Hepatocyte (in vitro differentiated cells): Measurements from ENCODE around the gene C22orf39. TPM values are rescaled to one million over a fixed set of nuclear protein-coding genes. Genes with fewer than 3 reads are reported as not detected.

Experiments
- DNase-seq: peaks from one replicate; pipeline ENCODE4 v3.0.0-alpha.2; 2016; ENCODE audit warnings: low spot score
- H2AFZ ChIP-seq: fragments of 200-600 bp; sonication (generic); 2 replicates; pipeline ENCODE4 v1.6.0; 2016; ENCODE audit warnings: antibody characterized with exemption, mild to moderate bottlenecking
- H3K27ac ChIP-seq: fragments of 200-600 bp; sonication (generic); 2 replicates; pipeline ENCODE4 v1.5.1; 2016; ENCODE audit warnings: mild to moderate bottlenecking
- H3K27me3 ChIP-seq: fragments of 200-600 bp; sonication (generic); 2 replicates; pipeline ENCODE4 v1.6.1; 2016
- H3K36me3 ChIP-seq: fragments of 200-600 bp; sonication (generic); replicated peaks from 2 replicates; pipeline ENCODE4 v1.5.1; 2016; ENCODE audit warnings: low read depth; ENCODE audit not compliant: insufficient read depth
- H3K4me1 ChIP-seq: fragments of 200-600 bp; sonication (generic); 2 replicates; pipeline ENCODE4 v1.5.1; 2016; ENCODE audit warnings: mild to moderate bottlenecking, moderate library complexity; ENCODE audit not compliant: insufficient read depth
- H3K4me2 ChIP-seq: fragments of 200-600 bp; sonication (generic); 2 replicates; pipeline ENCODE4 v1.6.0; 2016
- H3K4me3 ChIP-seq: fragments of 200-600 bp; sonication (generic); 2 replicates; pipeline ENCODE4 v1.5.1; 2016; ENCODE audit warnings: mild to moderate bottlenecking
- H3K79me2 ChIP-seq: fragments of 200-600 bp; sonication (generic); 2 replicates; pipeline ENCODE4 v1.6.0; 2017; ENCODE audit warnings: mild to moderate bottlenecking
- H3K9me2 ChIP-seq: fragments of 200-600 bp; sonication (generic); replicated peaks from 2 replicates; pipeline ENCODE4 v1.6.0; 2017; ENCODE audit warnings: mild to moderate bottlenecking; ENCODE audit not compliant: insufficient read depth
- H3K9me3 ChIP-seq: fragments of 200-600 bp; sonication (generic); 2 replicates; pipeline ENCODE4 v1.5.1; 2016; ENCODE audit warnings: low read depth, mild to moderate bottlenecking
- H4K20me1 ChIP-seq: fragments of 200-600 bp; sonication (generic); 2 replicates; pipeline ENCODE4 v1.6.0; 2016; ENCODE audit warnings: mild to moderate bottlenecking; ENCODE audit not compliant: insufficient read depth, poor library complexity, severe bottlenecking
- EZH2 ChIP-seq: fragments of 200-600 bp; sonication (generic); IDR thresholded peaks from 2 replicates; pipeline ENCODE4 v1.6.1; 2016; ENCODE audit warnings: antibody characterized with exemption, mild to moderate bottlenecking, borderline replicate concordance
- EZH2phosphoT487 ChIP-seq: fragments of 200-600 bp; sonication (generic); IDR thresholded peaks from one replicate; pipeline ENCODE4 v1.6.1; 2018; ENCODE audit warnings: antibody characterized with exemption, mild to moderate bottlenecking, low read depth, moderate library complexity; ENCODE audit not compliant: unreplicated experiment, severe bottlenecking
- WGBS: methylation state at CpG from one replicate; pipeline ENCODE4 v1.1.6; 2016; ENCODE audit warnings: low lambda C conversion rate; ENCODE audit errors: missing lambda C conversion rate; 5-methylcytosine and 5-hydroxymethylcytosine counted together
- polyA plus RNA-seq: library from polyadenylated mRNA; unstranded; fragments of >200 nt; fragmentation: Nextera tagmentation; extraction: Ambion mirVana; gene quantifications from 2 replicates; pipeline ENCODE4 v1.2.1, GENCODE V29; 2016
- total RNA-seq: library from RNA; depleted of rRNA; stranded (reverse); fragments of >200 nt; gene quantifications from 2 replicates; pipeline ENCODE4 v1.2.3, GENCODE V29; 2014
- TF ChIP-seq, protein P1 (sequence below): fragments of 200-600 bp; sonication (generic); IDR thresholded peaks from 2 replicates; pipeline ENCODE4 v1.5.1; 2016; ENCODE audit warnings: antibody characterized with exemption, mild to moderate bottlenecking; ENCODE audit not compliant: poor library complexity

Gene C22orf39
- total and polyA plus RNA-seq, 2 experiments from 2014 or later, result 29.5 to 32.4 TPM

DNA sequence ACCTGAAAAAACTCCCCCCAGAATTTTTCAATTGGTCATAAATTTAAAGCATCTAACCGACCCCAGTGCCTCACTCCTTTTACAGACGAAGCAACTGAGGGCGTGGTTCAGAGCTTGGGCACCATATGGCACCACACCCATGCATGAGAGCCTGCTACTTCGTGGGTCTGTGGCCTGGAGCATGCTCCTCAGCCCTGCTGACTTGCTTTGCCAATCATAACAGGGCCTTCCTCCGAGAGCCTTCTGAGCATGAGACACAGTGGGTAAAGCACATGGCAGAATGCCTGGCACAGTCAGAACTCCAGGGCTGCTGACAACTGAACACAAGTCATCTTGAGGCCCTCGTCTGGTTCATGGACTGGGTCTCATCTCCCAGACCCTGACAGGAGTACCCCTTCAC is 49.3 kb downstream of the C22orf39 start:
- Histone ChIP-seq H3K36me3 (no peaks in the 10 kb centered on the region), H3K27ac (no peak overlapping the region)
- no peak for DNase-seq

DNA sequence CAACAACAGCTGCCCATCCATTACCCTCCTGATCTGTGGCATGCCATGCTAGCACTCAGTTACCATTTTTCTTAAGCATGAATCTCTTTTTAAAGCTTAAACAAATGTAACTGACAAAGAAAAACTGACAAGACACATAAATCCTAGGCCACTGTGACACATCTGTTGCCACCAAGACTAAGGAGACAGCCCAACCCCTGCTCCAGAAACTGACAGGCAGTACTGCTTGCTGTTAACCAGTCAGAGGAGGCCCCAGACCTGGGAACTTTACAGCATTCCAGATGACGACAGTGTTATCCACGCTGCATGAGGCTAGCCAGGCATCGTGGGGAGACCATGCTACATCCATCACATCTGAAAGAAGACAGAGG is 49.8 kb downstream of the C22orf39 start:
- H2AFZ ChIP-seq, result no peak overlapping the region
- H3K36me3 ChIP-seq, result no peaks in the 10 kb centered on the region
- TF ChIP-seq EZH2, result no peak
- no peak for TF ChIP-seq EZH2phosphoT487
- TF ChIP-seq, protein P1, sequence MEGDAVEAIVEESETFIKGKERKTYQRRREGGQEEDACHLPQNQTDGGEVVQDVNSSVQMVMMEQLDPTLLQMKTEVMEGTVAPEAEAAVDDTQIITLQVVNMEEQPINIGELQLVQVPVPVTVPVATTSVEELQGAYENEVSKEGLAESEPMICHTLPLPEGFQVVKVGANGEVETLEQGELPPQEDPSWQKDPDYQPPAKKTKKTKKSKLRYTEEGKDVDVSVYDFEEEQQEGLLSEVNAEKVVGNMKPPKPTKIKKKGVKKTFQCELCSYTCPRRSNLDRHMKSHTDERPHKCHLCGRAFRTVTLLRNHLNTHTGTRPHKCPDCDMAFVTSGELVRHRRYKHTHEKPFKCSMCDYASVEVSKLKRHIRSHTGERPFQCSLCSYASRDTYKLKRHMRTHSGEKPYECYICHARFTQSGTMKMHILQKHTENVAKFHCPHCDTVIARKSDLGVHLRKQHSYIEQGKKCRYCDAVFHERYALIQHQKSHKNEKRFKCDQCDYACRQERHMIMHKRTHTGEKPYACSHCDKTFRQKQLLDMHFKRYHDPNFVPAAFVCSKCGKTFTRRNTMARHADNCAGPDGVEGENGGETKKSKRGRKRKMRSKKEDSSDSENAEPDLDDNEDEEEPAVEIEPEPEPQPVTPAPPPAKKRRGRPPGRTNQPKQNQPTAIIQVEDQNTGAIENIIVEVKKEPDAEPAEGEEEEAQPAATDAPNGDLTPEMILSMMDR, result no peak
- H3K9me3 ChIP-seq, result no peaks in the 10 kb centered on the region
- no peaks in the 10 kb centered on the region for H3K27me3 ChIP-seq
- 69% methylated on average over 3 of the region's 3 CpGs for WGBS
- no peaks in the 10 kb centered on the region for H4K20me1 ChIP-seq
- no peaks in the 10 kb centered on the region for H3K79me2 ChIP-seq
- no peaks in the 10 kb centered on the region for H3K4me1 ChIP-seq
- H3K4me2 ChIP-seq, result no peak overlapping the region
- no peak for DNase-seq
- H3K9me2 ChIP-seq, result no peaks in the 10 kb centered on the region
- H3K27ac ChIP-seq, result no peak overlapping the region
- H3K4me3 ChIP-seq, result no peak overlapping the region

More for the DNA sequence above, 49.3 kb downstream of the C22orf39 start:
- TF ChIP-seq, protein P1, result no peak
- TF ChIP-seq EZH2, result no peak
- no peaks in the 10 kb centered on the region for H3K9me2 ChIP-seq
- no peak overlapping the region for H3K4me2 ChIP-seq
- H3K79me2 ChIP-seq, result no peaks in the 10 kb centered on the region
- H2AFZ ChIP-seq, result no peak overlapping the region
- H4K20me1 ChIP-seq, result no peaks in the 10 kb centered on the region
- no peak overlapping the region for H3K4me3 ChIP-seq
- 96% methylated on average over 6 of the region's 6 CpGs for WGBS
- no peaks in the 10 kb centered on the region for H3K4me1 ChIP-seq
- H3K9me3 ChIP-seq, result no peaks in the 10 kb centered on the region
- no peaks in the 10 kb centered on the region for H3K27me3 ChIP-seq

DNA sequence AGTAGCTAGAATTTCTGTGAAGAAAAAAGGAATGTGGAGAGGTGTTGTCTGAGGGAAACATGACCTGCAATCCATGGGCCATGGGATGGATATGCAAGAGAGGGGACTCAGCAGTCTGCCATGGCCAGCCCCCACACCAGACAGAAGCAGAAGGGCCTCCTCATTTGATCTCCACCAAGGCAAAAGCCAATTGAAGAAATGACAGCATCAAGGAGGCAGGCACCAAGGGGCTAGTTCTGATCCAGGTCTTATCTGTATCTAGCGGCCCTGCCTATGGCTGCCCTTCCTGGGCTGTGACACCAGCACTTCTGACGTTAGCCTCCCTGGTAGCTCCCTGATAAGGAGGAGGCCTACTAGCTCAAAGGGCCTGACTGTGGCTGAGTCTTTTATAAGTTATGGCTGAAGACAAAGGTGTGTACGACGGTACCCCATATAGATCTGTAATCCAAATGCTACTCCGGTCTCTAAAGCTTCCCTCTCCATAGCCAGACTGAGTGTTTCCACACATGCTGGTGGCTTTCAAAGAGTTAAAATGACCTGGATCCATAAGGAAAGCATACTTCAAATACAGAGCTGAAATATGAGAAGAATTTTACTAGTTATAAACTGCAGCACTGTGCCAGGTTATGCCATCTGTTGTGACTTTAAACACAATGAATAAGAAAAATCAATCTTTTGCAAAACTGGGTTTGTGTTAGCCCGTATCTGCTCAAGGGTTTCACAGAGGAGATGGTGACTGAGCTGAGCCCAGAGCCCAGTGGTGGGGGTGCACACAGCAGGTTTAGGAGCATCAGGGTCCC is 50.4 kb downstream of the C22orf39 start:
- Histone ChIP-seq H3K36me3 (no peaks in the 10 kb centered on the region), H2AFZ (no peak overlapping the region), H3K9me2 (no peaks in the 10 kb centered on the region), H3K4me1 (no peaks in the 10 kb centered on the region), H3K79me2 (no peaks in the 10 kb centered on the region), H4K20me1 (no peaks in the 10 kb centered on the region), H3K27ac (no peak overlapping the region), H3K4me2 (no peak overlapping the region), H3K9me3 (no peaks in the 10 kb centered on the region), H3K27me3 (no peaks in the 10 kb centered on the region), H3K4me3 (no peak overlapping the region)
- TF ChIP-seq, protein P1, result no peak
- no peak for TF ChIP-seq EZH2phosphoT487
- TF ChIP-seq EZH2, result no peak
- DNase-seq, result no peak
- WGBS, result 84% methylated on average over 6 of the region's 6 CpGs
